HL-60 (cell line): ENCODE data around the gene CDH5.

Experiments
- DNase-seq, 2 experiments: peaks; one replicate each; pipeline ENCODE4 v3.0.0-alpha.2; 2010 to 2020; ENCODE audit warnings: low read depth in 1 of 2, low spot score in 1 of 2
- H3K27ac ChIP-seq: fragments of 250-450 bp; sonication (Bioruptor Pico); replicated peaks from 2 replicates; pipeline ENCODE4 v1.5.1; 2020; ENCODE audit warnings: mild to moderate bottlenecking, moderate library complexity
- H3K27me3 ChIP-seq: fragments of 250-450 bp; sonication (Bioruptor Pico); 2 replicates; pipeline ENCODE4 v1.5.1; 2021; ENCODE audit warnings: mild to moderate bottlenecking, moderate library complexity; ENCODE audit not compliant: insufficient read depth, poor library complexity, severe bottlenecking
- H3K4me3 ChIP-seq: replicated peaks from 2 replicates; pipeline ENCODE4 v1.5.1; 2011; ENCODE audit warnings: mild to moderate bottlenecking, control low read depth, low read length; ENCODE audit not compliant: insufficient read depth
- GABPA ChIP-seq: IDR thresholded peaks from 2 replicates; pipeline ENCODE4 v1.6.1; 2012; ENCODE audit warnings: low read depth
- POLR2AphosphoS5 ChIP-seq: IDR thresholded peaks from 2 replicates; pipeline ENCODE4 v1.6.1; 2012; ENCODE audit warnings: low read depth
- SPI1 ChIP-seq: IDR thresholded peaks from 2 replicates; pipeline ENCODE4 v1.6.1; 2012; ENCODE audit warnings: low read depth, mild to moderate bottlenecking, borderline replicate concordance
- TF ChIP-seq, protein P1 (sequence below): IDR thresholded peaks from 2 replicates; pipeline ENCODE4 v1.6.1; 2012; ENCODE audit warnings: low read depth; ENCODE audit not compliant: insufficient replicate concordance
- TF ChIP-seq, protein P2 (sequence below): IDR thresholded peaks from one replicate; pipeline ENCODE4 v1.5.1; 2011; ENCODE audit warnings: low read length, control low read depth, inconsistent platforms; ENCODE audit not compliant: insufficient read depth

CDH5 gene

DNA sequence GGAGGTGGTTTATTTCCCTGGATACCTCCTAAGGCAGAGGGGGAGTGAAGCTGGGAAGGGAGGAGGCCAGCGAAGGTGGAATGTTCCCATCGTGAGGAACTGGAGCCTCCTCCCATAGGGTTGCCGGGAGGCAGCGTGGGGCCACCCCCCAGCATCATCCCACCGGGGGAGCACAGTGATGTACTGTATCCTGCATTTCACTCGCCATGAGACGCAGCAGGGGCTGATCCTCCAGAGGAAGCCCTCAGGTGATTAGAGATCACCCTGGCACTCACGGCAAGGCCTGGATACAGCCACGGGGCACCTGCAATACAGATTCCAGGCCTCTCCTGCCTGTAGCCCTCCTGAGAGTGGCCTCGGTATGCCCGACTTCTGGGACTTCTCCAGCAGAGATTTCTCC is 35.1 kb downstream of the CDH5 start:
- Histone ChIP-seq H3K4me3 (no peak overlapping the region), H3K27me3 (peaks cover 2% of the 10 kb centered on the region), H3K27ac (no peak overlapping the region)
- DNase-seq = no peak
- TF ChIP-seq, protein P1, sequence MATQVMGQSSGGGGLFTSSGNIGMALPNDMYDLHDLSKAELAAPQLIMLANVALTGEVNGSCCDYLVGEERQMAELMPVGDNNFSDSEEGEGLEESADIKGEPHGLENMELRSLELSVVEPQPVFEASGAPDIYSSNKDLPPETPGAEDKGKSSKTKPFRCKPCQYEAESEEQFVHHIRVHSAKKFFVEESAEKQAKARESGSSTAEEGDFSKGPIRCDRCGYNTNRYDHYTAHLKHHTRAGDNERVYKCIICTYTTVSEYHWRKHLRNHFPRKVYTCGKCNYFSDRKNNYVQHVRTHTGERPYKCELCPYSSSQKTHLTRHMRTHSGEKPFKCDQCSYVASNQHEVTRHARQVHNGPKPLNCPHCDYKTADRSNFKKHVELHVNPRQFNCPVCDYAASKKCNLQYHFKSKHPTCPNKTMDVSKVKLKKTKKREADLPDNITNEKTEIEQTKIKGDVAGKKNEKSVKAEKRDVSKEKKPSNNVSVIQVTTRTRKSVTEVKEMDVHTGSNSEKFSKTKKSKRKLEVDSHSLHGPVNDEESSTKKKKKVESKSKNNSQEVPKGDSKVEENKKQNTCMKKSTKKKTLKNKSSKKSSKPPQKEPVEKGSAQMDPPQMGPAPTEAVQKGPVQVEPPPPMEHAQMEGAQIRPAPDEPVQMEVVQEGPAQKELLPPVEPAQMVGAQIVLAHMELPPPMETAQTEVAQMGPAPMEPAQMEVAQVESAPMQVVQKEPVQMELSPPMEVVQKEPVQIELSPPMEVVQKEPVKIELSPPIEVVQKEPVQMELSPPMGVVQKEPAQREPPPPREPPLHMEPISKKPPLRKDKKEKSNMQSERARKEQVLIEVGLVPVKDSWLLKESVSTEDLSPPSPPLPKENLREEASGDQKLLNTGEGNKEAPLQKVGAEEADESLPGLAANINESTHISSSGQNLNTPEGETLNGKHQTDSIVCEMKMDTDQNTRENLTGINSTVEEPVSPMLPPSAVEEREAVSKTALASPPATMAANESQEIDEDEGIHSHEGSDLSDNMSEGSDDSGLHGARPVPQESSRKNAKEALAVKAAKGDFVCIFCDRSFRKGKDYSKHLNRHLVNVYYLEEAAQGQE = no peak
- no peak for TF ChIP-seq GABPA
- TF ChIP-seq SPI1 = no peak
- no peak for TF ChIP-seq POLR2AphosphoS5
- TF ChIP-seq, protein P2, sequence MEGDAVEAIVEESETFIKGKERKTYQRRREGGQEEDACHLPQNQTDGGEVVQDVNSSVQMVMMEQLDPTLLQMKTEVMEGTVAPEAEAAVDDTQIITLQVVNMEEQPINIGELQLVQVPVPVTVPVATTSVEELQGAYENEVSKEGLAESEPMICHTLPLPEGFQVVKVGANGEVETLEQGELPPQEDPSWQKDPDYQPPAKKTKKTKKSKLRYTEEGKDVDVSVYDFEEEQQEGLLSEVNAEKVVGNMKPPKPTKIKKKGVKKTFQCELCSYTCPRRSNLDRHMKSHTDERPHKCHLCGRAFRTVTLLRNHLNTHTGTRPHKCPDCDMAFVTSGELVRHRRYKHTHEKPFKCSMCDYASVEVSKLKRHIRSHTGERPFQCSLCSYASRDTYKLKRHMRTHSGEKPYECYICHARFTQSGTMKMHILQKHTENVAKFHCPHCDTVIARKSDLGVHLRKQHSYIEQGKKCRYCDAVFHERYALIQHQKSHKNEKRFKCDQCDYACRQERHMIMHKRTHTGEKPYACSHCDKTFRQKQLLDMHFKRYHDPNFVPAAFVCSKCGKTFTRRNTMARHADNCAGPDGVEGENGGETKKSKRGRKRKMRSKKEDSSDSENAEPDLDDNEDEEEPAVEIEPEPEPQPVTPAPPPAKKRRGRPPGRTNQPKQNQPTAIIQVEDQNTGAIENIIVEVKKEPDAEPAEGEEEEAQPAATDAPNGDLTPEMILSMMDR = no peak

DNA sequence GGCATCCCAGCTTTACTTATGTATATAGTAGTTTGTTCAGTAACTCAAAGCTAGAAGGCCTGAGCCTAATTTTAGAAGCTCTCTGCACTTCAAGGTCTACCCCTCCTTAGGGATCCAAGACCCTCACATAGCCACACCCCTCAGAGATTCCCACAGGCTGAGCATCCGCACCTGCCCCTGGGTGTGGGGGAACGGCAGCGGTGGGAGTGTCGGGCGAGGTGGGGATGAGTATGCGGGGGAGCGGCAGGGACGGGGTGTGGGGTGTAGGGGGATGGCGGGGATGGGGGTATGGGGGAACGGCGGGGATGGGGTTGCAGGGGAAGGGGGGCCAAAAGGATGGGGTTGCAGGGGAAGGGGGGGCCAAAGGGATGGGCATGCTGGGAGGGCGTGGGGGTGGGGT is 35.7 kb downstream of the CDH5 start:
- Histone ChIP-seq H3K4me3 (no peak overlapping the region), H3K27ac (no peak overlapping the region), H3K27me3 (peaks cover 2% of the 10 kb centered on the region)
- no peak for DNase-seq
- no peak for TF ChIP-seq GABPA
- TF ChIP-seq SPI1 = no peak
- no peak for TF ChIP-seq POLR2AphosphoS5
- TF ChIP-seq, protein P2 = no peak
- TF ChIP-seq, protein P1 = no peak

DNA sequence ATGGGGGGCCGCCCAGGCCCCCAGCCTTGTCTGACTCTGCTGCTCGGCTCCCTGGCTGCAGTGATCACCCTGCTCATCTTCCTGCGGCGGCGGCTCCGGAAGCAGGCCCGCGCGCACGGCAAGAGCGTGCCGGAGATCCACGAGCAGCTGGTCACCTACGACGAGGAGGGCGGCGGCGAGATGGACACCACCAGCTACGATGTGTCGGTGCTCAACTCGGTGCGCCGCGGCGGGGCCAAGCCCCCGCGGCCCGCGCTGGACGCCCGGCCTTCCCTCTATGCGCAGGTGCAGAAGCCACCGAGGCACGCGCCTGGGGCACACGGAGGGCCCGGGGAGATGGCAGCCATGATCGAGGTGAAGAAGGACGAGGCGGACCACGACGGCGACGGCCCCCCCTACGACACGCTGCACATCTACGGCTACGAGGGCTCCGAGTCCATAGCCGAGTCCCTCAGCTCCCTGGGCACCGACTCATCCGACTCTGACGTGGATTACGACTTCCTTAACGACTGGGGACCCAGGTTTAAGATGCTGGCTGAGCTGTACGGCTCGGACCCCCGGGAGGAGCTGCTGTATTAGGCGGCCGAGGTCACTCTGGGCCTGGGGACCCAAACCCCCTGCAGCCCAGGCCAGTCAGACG is 36.2 kb downstream of the CDH5 start:
- H3K4me3 ChIP-seq = no peak overlapping the region
- no peak overlapping the region for H3K27ac ChIP-seq
- H3K27me3 ChIP-seq = peaks cover 2% of the 10 kb centered on the region
- TF ChIP-seq POLR2AphosphoS5 (no peak), SPI1 (no peak), GABPA (no peak)
- TF ChIP-seq, protein P2 = no peak
- TF ChIP-seq, protein P1 = no peak
- no peak for DNase-seq
